ENCODE measurements around the gene ZNF598.

ZNF598 gene

GRCh38 chr16:2028620-2029220, 19.1 kb upstream of the ZNF598 start:
- in situ Hi-C loops (cut with MboI; ENCODE audit: low sequenced_read_pairs): no loop called here

DNA sequence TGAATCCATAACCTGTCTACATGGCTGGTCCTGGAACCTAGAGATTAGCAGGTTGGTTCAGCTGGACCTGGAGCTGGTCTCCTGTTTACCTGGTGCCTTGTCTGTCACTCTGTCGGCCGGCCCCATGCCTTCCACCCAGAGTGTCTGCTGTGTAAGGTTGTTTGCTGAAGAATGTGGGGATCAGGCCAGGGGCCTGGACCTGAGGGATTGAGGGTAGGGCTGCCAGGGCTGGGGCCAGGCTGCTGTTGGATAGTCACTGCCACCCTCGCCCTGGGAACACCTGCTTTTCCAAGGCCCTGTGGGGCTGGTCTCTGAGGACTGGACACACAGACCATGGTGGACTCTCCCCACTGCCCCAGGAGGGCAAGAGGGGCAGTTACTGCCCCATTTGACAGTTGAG, 18.5 kb upstream of the ZNF598 start:
- in situ Hi-C loops (cut with MboI; ENCODE audit: low sequenced_read_pairs): no loop called here

GRCh38 chr16:2027024-2028010, 17.7 kb upstream of the ZNF598 start:
- in situ Hi-C loops (cut with MboI; ENCODE audit: low sequenced_read_pairs): no loop called here

DNA sequence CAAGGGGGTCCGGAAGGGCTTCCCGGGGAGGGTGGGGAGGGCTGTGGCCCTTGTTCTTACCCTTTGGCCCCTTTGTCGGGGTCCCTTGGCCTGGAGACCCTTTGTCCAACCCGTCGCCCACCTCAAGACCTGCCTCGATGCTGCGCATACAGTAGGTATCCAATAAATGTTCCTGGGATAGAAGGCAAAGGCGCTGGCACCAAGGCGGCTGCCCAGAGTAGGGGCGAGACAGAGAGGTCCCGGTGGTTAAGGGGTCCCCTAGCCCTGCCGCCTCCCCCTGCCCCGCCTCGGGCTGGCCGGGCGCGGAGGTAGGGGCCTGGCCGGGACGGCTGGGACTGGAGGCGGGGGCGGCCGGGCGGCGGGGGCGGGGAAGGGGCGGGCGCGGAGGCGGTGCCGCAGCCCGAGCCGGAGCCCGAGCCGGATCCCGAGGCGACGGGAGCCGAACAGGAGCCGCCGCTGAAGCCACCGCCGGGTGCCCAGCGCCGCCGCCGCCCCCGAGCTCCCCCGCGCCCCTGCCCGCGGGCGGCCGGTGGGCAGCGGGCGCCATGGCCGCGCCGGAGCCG, 16.9 kb upstream of the ZNF598 start, which contains the start of gene NHERF2:
Gene NHERF2 (plus strand): TSS at position 442 of the 563 bp plus-strand sequence. CDS start 104 bp downstream, at position 546.
- in situ Hi-C loops (cut with MboI; ENCODE audit: low sequenced_read_pairs): no loop called here

DNA sequence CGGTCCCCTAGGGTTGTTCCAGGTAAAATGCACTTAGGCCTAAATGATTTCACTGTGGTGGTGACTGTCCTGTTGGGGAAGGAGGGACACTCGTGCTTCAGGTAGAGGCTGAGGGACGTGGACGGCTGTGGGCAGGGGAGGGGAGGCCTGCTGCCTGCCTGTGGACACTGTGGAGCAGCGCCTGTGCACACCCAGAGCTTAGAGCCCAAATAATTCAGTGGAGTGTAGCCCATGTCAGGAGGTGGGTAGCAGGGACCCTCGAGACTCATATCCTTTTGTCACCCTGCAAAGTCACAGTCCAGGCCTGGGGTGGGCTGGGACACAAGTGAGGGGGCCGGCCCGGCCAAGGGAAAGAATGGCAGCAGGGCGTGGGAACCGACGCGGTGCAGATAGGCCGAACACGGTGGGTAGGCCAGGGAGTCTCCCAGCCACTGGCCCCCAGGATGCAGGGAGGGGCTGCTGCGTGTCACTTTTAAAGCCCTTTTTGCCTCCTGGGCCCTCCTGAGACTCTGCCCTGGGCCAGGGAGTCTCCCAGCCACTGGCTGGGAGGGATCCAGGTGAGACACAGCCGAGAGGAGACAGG, 16.3 kb upstream of the ZNF598 start:
- in situ Hi-C loops (cut with MboI; ENCODE audit: low sequenced_read_pairs): no loop called here

- in situ Hi-C loops (cut with MboI; ENCODE audit: low sequenced_read_pairs): no loop called here
Observed at GRCh38 chr16:2025251-2025650, 15.6 kb upstream of the ZNF598 start.

DNA sequence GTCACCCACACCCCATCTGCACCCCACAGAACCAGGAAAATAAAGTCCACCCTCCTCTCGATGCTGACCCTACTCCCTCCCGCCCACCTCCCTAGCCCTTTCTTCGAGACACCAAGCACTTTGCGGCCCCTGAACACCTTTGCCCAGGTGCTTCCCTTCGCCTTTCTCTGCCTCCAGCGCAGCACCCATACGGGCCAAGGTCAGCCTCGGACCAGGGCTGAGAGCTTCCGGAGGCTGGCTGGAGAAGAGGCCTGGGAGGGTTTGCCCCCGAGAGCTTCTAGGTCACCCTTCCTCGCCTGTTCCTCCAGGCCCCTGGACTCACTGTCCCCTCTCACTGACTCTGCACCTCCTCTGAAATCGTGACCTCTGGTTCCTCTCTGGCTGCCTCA, 14.4 kb upstream of the ZNF598 start:
- in situ Hi-C loops (cut with MboI; ENCODE audit: low sequenced_read_pairs): loop anchor here (25.0 kb wide), 1 partner anchor 463 kb away; the partner anchor contains the start of gene TBC1D24

GRCh38 chr16:2023092-2024031, 13.7 kb upstream of the ZNF598 start:
- in situ Hi-C loops (cut with MboI; ENCODE audit: low sequenced_read_pairs): loop anchor here (25.0 kb wide), 1 partner anchor 464 kb away; the partner anchor contains the start of gene TBC1D24

- in situ Hi-C loops (cut with MboI; ENCODE audit: low sequenced_read_pairs): loop anchor here (25.0 kb wide), 1 partner anchor 465 kb away; the partner anchor contains the start of gene TBC1D24
Observed at GRCh38 chr16:2022723-2023091, 13.1 kb upstream of the ZNF598 start.

GRCh38 chr16:2019921-2020831, 10.6 kb upstream of the ZNF598 start:
- in situ Hi-C loops (cut with MboI; ENCODE audit: low sequenced_read_pairs): loop anchor here (10.0 to 25.0 kb wide), 2 partner anchors 125 to 467 kb away; partner anchors contain the start of genes RAB26 and TBC1D24

GRCh38 chr16:2019518-2019920, 9.9 kb upstream of the ZNF598 start, which contains the start of gene NPW:
TSS of gene NPW (plus strand) at chr16:2019785.
- in situ Hi-C loops (cut with MboI; ENCODE audit: low sequenced_read_pairs): loop anchor here (10.0 to 25.0 kb wide), 2 partner anchors 125 to 468 kb away; partner anchors contain the start of genes RAB26 and TBC1D24

- in situ Hi-C loops (cut with MboI; ENCODE audit: low sequenced_read_pairs): loop anchor here (10.0 to 25.0 kb wide), 2 partner anchors 128 to 471 kb away; partner anchors contain the start of genes RAB26 and TBC1D24
Observed at GRCh38 chr16:2016407-2016922, 6.8 kb upstream of the ZNF598 start.

- in situ Hi-C loops (cut with MboI; ENCODE audit: low sequenced_read_pairs): loop anchor here (10.0 to 25.0 kb wide), 2 partner anchors 129 to 471 kb away; partner anchors contain the start of genes RAB26 and TBC1D24
Observed at GRCh38 chr16:2015947-2016208, 6.3 kb upstream of the ZNF598 start.

DNA sequence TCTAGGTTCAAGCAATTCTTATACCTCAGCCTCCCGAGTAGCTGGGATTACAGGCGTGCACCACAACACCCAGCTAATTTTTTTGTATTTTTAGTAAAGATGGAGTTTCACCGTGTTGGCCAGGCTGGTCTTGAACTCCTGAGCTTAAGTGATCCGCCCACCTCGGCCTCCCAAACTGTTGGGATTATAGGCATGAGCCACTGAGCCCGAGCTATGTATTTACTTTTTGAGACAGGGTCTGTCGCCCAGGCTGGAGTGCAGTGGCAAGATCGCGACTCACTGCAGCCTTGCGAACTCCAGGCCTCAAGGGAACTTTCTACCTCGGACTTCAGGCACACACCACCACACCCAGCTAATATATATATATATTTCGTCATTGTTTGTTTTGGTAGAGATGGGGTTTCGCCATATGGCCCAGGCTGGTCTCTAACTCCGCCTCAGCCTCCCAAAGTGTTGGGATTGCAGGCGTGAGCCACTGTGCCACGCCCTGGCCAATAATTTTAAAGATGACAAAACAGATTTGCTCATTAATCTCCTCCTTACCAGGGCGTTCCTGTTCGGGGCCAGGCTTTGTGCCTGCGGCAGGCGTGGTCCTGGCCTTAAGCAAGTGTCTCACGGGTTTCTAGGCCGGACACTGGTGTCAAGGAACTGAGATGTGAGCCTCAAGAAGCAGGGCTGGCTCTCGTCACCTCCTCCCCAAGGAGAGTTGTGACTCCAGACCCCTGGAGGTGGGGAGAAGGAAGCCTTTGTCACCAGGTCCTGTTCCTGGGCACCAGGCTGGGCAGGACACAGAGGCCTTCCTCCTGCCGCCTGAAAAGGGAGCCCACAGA, 5.7 kb upstream of the ZNF598 start:
- in situ Hi-C loops (cut with MboI; ENCODE audit: low sequenced_read_pairs): loop anchor here (10.0 to 25.0 kb wide), 2 partner anchors 129 to 472 kb away; partner anchors contain the start of genes RAB26 and TBC1D24

DNA sequence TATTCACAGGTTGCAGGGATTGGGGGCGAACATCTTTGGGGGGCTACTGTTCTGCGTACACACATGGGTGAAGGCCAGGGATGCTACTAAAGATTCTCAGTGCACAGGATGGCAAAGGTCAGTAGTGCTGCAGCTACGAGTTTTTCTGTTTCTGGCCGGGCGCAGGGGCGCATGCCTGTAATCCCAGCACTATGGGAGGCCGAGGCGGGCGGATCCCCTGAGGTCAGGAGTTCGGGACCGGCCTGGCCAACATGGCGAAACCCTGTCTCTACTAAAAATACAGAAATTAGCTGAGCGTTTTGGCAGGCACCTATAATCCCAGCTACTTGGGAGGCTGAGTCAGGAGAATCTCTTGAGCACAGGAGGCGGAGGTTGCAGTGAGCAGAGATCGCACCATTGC, 3.9 kb upstream of the ZNF598 start:
- in situ Hi-C loops (cut with MboI; ENCODE audit: low sequenced_read_pairs): loop anchor here (10.0 to 25.0 kb wide), 2 partner anchors 131 to 474 kb away; partner anchors contain the start of genes RAB26 and TBC1D24

DNA sequence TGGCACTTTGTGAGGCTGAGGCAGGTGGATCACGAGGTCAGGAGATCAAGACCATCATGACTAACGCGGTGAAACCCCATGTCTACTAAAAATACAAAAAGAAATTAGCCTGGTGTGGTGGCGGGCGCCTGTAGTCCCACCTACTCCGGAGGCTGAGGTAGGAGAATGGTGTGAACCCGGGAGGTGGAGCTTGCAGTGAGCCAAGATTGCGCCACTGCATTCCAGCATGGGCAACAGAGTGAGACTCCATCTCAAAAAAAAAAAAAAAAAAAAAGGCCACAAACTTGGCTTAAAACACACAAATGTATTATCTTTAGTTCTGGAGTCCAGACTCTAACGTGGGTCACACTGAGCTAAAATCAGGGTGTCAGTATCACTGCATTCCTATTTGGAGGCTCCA, 2.1 kb upstream of the ZNF598 start:
- in situ Hi-C loops (cut with MboI; ENCODE audit: low sequenced_read_pairs): loop anchor here (10.0 to 25.0 kb wide), 2 partner anchors 133 to 476 kb away; partner anchors contain the start of genes RAB26 and TBC1D24

GRCh38 chr16:2009164-2009711, 383 bp downstream of the ZNF598 start:
- in situ Hi-C loops (cut with MboI; ENCODE audit: low sequenced_read_pairs): loop anchor here (25.0 kb wide), 1 partner anchor 478 kb away; the partner anchor contains the start of gene TBC1D24

Measured in HL-60/S4 (cell line).